Left colon (tissue), 2 donors: ENCODE results near the gene GALNTL6. TPM values are rescaled to one million over a fixed set of nuclear protein-coding genes. Genes with fewer than 3 reads are reported as not detected.
A peak's percentile ranks its signal among the peaks of the same experiment; 100 is the strongest.

Experiments used
- ATAC-seq: fragments of 200-7000 bp; cut with Tn5 transposase; one replicate; pipeline ENCODE4 v1.9.1; 2020; ENCODE audit warnings: mild to moderate bottlenecking, moderate library complexity
- DNase-seq, 2 donors: peaks; one replicate each; pipeline ENCODE4 v3.0.0-alpha.2; 2020
- intact Hi-C, 2 donors: fragments of 100-400 bp; cut with DNase I in 1 of 2; cut with micrococcal nuclease in 1 of 2; formaldehyde crosslinking; loops; one replicate each; pipeline versions ENCODE4 v1.11.2 to v1.14.0; 2022; cut with DNase I, micrococcal nuclease
- total RNA-seq, 2 donors: library from RNA; stranded (reverse); fragmentation: NEBNext Ultra II Directional; extraction: Animal tissue kit (Norgen Biotek cat#: 25700); gene quantifications; one replicate each; pipeline ENCODE4 v1.2.1, GENCODE V29; 2021
- donor health status: DM: no; HTN: no; CAD: no.
- donor health status: DM: yes; HTN: yes; CAD: no.

The GALNTL6 gene
- total RNA-seq, 2 donors from 2014 or later: 0.20 to 0.21 TPM

DNA sequence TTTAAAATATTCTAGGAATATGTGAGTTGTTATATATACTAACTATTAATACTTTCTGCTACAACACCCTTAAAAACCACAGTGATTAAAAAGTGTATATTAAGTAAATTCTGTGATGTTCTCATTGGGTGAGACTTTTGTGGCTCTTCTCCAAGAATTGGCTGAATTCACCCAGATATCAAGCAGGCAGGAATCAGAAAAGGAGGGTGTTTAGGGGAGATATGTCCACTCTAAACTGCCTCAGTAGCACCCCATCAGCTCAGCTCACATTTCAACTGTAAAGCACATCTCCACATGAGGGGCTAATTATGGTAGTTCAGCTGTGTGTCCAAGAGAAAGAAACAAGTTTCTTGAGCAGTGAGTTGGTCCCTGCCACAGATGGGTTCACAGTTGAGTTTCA lies 165.0 kb downstream of the GALNTL6 start:
- intact Hi-C loops: no loop called here
- no peak for ATAC-seq
- DNase-seq: no peak

DNA sequence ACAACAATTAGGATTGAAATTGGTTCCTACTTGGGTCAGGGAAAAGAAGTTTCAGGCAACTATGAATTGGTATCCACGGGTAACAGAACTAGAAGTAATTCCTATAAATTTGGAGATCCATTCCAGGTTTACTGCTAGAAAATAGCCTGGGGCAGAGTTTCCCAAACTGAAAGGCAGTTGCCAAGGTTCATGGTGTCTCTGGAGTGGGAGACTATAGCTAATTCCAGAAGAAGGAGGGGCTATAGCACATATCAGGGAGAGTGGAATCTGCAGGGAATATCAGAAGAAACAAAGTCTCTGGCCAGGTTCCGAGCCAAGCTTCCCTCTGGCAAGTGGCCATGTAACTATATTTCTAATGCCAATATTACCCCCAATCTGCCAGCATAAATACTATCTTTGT lies 166.3 kb downstream of the GALNTL6 start:
- no peak for ATAC-seq
- no peak for DNase-seq
- intact Hi-C loops: no loop called here

DNA sequence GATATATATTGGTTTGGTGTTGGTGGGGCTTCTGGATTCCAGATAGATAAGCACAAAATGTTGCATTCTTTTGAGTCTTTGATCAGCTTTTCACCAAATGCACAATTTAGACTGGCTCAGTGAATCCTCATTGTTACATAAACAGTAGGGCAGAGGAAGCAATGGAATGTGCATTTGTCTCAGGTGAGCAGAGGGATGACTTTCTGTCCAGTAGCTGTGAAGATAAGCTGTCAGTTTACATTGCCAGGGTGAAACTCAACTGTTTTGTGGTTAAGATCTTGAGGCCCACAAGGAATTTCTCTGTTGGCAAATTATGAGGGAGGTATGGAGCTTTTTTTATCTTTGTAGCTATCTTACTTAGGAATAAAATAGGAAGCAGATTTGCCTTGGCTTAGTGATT lies 168.0 kb downstream of the GALNTL6 start:
- ATAC-seq (no peak), DNase-seq (no peak)
- intact Hi-C loops: no loop called here

DNA sequence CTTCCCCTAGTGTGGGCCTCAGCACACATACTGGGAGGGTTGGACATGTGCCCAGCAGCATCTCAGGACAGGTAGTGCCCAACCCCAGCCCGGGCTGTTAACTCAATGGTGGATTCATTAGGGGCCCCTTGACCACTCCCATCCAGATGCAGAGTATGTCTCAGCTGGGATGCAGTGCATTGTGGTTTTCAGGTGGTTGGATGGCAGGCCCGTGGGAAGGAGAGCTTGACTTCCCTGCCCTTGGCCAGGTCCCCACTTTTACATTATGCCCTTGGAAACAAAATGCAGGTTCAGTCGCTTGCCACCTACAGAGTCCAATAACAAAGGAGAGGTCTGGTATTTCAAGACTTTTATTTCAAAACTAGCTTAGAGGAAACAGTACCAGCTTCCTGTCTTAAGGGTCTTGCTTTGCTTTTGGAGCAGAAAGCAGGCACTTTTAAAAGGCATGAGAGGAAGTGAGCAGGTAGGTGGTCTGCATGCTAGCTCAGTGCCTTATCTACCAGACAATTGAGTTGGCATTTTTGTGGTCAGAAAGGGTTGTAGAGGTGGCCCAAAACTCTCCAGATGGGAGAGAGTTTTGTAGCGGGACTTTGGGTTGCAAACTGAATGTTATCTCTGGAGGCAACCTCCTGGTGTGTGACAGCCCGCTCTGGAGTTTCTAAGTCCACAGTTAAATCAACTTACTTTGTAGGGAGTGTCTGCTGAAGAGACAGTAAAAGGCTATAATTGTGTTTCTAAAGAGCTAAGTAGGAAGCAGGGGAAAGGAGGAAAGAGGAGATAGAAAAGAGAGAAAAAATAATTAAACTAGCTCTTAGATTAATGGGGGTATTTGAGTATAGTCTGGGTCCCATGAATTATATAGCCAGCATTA lies 171.0 kb downstream of the GALNTL6 start:
- intact Hi-C loops: no loop called here
- ATAC-seq (peak; percentile 90), DNase-seq (no peak)

DNA sequence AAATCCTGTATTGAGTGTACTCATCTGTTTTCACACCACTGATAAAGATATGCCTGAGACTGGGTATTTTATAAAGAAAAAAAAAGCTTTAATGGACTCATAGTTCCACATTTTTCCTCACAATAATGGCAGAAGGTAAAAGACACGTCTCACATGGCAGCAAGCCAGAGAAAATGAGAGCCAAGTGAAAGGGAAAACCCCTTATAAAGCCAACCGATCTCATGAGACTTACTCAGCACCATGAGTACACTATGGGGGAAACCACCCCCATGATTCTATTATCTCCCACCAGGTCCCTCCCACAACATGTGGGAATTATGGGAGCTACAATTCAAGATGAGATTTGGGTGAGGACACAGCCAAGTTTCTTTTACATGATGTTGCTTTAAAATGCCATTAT lies 171.9 kb downstream of the GALNTL6 start:
- peak in 1 of 2 donors; percentile 9 for DNase-seq
- peak; percentile 32 for ATAC-seq
- intact Hi-C loops: no loop called here

DNA sequence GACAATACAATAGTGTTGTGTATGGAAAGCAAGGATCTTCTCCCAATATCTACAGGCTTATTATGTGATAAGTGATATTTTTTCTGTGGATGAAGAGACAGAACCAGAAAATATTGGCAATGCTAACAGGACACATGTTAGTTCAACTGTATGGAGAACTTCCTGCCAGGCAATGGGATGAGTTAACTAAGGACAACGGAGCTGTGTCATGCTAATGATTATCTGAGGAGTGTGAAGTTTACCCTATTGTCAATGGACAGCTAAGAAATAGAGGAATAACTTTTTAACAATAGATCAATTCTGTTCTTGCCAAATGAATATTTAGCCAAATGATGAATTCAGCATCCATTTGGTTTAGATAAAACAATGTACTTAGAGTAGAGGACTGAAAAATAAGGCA lies 180.0 kb downstream of the GALNTL6 start:
- ATAC-seq: no peak
- intact Hi-C loops: no loop called here
- no peak for DNase-seq

GRCh38 chr4:172007889-172008288 lies 194.7 kb downstream of the GALNTL6 start:
- no peak for ATAC-seq
- intact Hi-C loops: no loop called here

DNA sequence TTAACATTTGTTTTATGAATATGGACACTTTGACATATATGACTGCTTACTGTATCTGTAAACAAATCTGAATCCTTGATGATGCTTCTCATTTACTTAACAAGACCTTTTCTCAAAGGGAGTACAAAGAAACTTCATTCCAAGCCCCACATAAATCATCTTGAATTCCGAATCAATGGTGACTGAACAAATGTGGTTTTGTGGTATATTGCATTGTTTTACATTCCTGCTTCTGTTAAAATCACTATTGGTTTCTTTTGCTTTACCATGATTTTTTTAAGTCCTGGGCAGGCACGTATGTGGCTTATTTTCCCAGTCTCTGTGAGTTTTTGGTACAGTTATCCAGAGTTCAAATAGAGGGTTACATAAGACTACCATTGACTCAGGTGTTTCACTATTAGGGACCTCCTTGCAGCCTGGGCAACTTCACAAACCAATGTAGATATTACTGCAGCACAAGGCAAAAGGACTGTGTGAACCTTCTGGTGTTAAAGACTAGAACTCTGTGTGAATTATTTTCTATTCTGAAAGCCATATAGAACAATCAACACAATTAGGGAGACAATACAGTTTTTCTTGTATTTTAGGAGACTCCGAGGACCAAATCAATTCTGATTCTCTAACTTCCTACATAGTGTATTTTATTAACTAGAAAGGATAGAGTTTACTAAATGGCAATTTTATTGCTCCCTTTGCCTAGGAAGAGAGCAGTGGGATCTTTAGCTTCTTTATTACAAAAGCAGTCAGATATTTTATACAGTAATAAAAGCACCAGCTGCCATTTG lies 196.4 kb downstream of the GALNTL6 start:
- intact Hi-C loops: no loop called here
- ATAC-seq: no peak
- DNase-seq: no peak

More at GRCh38 chr4:172007889-172008288, 194.7 kb downstream of the GALNTL6 start:
- DNase-seq: no peak

DNA sequence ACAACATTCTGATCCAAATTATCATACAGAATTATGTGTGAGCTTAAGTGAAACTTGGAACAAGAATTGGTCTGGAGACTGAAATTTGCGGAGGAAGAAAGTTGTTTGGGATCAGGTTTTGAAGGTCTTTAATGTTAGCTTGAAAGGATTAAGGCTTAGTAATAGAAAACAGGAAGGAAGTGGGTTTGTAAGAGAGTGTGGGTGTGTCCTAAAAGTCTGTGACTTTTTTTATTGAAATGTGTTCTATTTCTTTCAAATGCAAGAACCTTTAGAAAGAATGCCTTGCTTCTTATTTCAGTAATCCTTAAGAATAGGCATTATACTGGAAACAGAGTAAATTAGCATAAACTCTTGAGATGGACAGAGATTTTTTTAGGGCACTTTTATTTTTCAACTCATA lies 198.0 kb downstream of the GALNTL6 start:
- no peak for ATAC-seq
- no peak for DNase-seq
- intact Hi-C loops: no loop called here

- intact Hi-C loops: no loop called here
- no peak for DNase-seq
- ATAC-seq: no peak
These were observed 205.2 kb downstream of the GALNTL6 start for GRCh38 chr4:172018358-172018757.

GRCh38 chr4:172035562-172035961 lies 222.4 kb downstream of the GALNTL6 start:
- intact Hi-C loops: no loop called here
- no peak for DNase-seq
- ATAC-seq: no peak

DNA sequence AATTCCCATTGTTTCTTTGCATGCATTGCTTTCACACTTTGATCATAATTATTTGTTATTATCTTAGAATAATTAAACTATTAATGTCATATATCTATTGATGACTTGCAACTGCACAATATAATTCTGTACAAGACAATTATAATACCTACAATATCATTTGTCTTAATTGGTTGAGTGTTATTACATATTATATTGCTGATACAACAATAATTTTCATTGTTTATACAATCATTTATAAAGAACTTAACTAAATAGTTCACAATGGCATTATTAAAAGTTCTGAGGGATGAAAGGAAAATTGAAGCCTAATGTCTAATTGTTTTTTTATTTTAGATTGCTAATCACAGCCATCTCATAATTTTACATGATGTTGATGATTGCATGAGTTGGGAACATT lies 227.6 kb downstream of the GALNTL6 start:
- no peak for DNase-seq
- intact Hi-C loops: no loop called here
- no peak for ATAC-seq

- intact Hi-C loops: no loop called here
- peak; percentile 44 for ATAC-seq
- DNase-seq: no peak
These were observed 229.5 kb downstream of the GALNTL6 start for GRCh38 chr4:172042714-172043114.

DNA sequence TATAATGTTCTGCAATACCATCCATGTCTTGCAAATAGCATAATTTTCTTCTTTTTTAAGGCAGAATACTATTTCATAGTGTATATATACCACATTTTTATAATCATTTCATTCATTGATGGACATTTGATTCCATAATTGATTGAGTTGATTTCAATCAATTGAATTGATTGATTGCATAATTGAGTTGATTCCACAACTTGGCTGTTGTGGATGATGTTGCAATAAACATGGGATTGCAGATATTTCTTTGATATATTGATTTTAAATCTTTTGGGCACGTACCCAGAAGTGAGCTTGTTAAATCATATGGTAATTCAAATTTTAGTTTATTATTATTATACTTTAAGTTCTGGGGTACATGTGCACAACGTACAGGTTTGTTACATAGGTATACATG lies 232.8 kb downstream of the GALNTL6 start:
- ATAC-seq: no peak
- intact Hi-C loops: no loop called here
- DNase-seq: no peak

DNA sequence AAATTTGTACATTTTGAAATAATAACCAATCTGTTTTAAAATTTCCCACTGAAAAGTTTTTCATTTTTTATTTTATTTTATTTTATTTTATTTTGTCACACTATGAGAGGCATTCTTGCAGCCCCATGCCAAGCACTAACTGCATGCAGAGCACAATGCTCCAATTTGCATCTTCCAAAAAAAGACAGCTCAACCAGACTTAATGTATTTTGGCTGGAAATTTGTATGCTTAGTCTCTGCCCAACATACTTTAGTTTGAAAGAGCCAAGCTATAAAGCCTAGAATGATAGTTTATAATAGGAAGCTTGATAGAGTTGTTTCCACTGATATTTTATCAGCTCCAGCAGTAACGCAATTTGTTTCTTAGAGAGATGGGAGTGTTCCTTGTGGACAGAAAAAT lies 235.5 kb downstream of the GALNTL6 start:
- DNase-seq (no peak), ATAC-seq (no peak)
- intact Hi-C loops: no loop called here

DNA sequence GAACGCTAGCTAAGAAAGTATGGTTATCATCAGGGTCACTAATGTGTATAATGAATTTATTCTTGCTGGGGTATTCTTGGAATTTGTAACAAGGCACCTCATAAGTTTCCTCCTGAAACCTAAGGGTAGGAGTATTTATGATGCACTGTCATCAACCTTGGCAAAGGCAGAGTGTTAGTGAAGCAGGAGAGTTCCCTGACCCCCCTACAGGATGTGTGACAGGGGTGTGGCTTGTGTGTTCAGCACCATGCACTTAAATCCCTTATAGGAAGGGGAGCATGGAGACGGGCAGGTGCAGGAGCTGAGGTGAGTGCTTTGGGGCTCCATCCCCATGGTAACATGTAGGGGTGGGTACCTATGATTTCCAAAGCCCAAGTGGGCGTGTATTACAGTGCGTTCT lies 237.7 kb downstream of the GALNTL6 start:
- intact Hi-C loops: no loop called here
- DNase-seq (no peak), ATAC-seq (no peak)

DNA sequence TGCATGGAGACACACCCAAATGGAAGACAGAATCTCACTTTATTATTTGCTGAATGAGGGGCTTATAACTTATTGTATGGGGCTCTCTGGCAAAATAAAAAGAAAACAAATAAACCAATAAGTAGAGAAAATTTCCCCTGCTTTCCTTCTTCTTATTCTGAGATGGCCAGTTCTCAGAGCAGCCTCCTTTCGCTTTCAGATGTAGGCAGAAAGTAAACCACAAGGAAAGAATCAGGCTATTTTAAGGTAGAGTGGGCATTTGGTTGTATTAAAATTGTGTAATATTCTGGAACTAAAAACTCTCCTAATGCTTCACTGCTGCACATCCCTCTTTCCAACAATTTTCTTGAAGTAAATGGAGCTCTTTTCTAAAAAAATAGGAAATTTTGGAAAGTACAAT lies 241.8 kb downstream of the GALNTL6 start:
- intact Hi-C loops: no loop called here
- DNase-seq (no peak), ATAC-seq (no peak)

- intact Hi-C loops: no loop called here
- DNase-seq (no peak), ATAC-seq (no peak)
These were observed 242.3 kb downstream of the GALNTL6 start for GRCh38 chr4:172055498-172055897.

- intact Hi-C loops: no loop called here
- no peak for DNase-seq
- no peak for ATAC-seq
These were observed 248.0 kb downstream of the GALNTL6 start for GRCh38 chr4:172061204-172061603.

GRCh38 chr4:172068506-172068905 lies 255.3 kb downstream of the GALNTL6 start:
- DNase-seq (no peak), ATAC-seq (no peak)
- intact Hi-C loops: no loop called here
